K562 (cell line): ENCODE measurements around the gene TRIM37. TPM values are rescaled to one million over a fixed set of nuclear protein-coding genes. Genes with fewer than 3 reads are reported as not detected.

Experiments used
- ATAC-seq: fragments of 200-7000 bp; cut with Tn5 transposase; 3 replicates; pipeline ENCODE4 v1.9.1; 2020; ENCODE audit warnings: moderate library complexity
- BruUV-seq: library from RNA; stranded (reverse); fragments of 400-500 nt; replicated peaks from 2 replicates; lab custom pipeline; 2021; lab: Mats Ljungman, UMichigan
- CTCF ChIA-PET: fragments of 300-600 bp; formaldehyde crosslinking; extraction: SDS; loops from one replicate; lab custom pipeline; 2021; ENCODE audit warnings: low intra/inter-chr PET ratio; lab: Yijun Ruan, JAX
- POLR2A ChIA-PET: fragments of 300-600, 350-650 bp; sonication (Branson Sonifier 250); formaldehyde crosslinking; extraction: SDS; loops from one replicate; lab custom pipeline; 2021; ENCODE audit warnings: antibody characterized with exemption, inconsistent platforms; lab: Yijun Ruan, JAX
- DNase-seq, 4 experiments: peaks; one replicate each; pipeline versions ENCODE4 v3.0.0 to v3.0.0-alpha.2; 2011 to 2018; ENCODE audit warnings: low spot score in 3 of 4, mixed read lengths in 3 of 4; ENCODE audit errors: extremely low read depth in 1 of 4
- FAIRE-seq: peaks from 2 replicates; lab custom pipeline; 2011; peaks lifted over from hg19 to GRCh38; lab: Jason Lieb, UNC
- H2AFZ ChIP-seq: 2 replicates; pipeline ENCODE4 v1.6.0; 2011; ENCODE audit warnings: low read depth, low read length, control low read depth, inconsistent platforms
- H3K27ac ChIP-seq: fragments of 200-600 bp; 3 replicates; pipeline ENCODE4 v1.8.0; 2011; ENCODE audit warnings: low read depth, mild to moderate bottlenecking, control low read depth, inconsistent platforms, low read length, moderate library complexity, mixed read lengths; ENCODE audit errors: extremely low read depth
- H3K27me3 ChIP-seq, 2 experiments: fragments of 300-600 bp in 1 of 2; 2 replicates in 1 of 2; 3 replicates in 1 of 2; pipeline versions ENCODE4 v1.6.0 to v1.8.0; 2011; ENCODE audit warnings: inconsistent platforms in 2 of 2, low read length in 2 of 2, mild to moderate bottlenecking in 1 of 2, mixed read lengths in 1 of 2, moderate library complexity in 1 of 2; ENCODE audit not compliant: control insufficient read depth in 2 of 2, insufficient read depth in 2 of 2
- H3K36me3 ChIP-seq: fragments of 300-600 bp; 3 replicates; pipeline ENCODE4 v1.8.0; 2011; ENCODE audit warnings: mild to moderate bottlenecking, low read length, inconsistent platforms; ENCODE audit not compliant: control insufficient read depth, insufficient read depth
- H3K4me1 ChIP-seq, 2 experiments: fragments of 200-600 bp in 1 of 2; replicated peaks in 1 of 2; 2 replicates in 1 of 2; 3 replicates in 1 of 2; pipeline versions ENCODE4 v1.5.1 to v1.8.0; 2011; ENCODE audit warnings: inconsistent platforms in 2 of 2, low read length in 2 of 2, mild to moderate bottlenecking in 1 of 2, mixed read lengths in 1 of 2, moderate library complexity in 1 of 2; ENCODE audit not compliant: control insufficient read depth in 2 of 2, insufficient read depth in 2 of 2
- H3K4me2 ChIP-seq: 2 replicates; pipeline ENCODE4 v1.6.1; 2011; ENCODE audit warnings: low read length, control low read depth, inconsistent platforms, mixed read lengths; ENCODE audit not compliant: insufficient read depth
- H3K4me3 ChIP-seq: fragments of 200-600 bp; sonication (generic), shearing (Covaris generic); 2 replicates; pipeline ENCODE4 v1.5.1; 2016; ENCODE audit warnings: control low read depth, inconsistent platforms
- H3K79me2 ChIP-seq: fragments of 200-600 bp; 3 replicates; pipeline ENCODE4 v1.8.0; 2011; ENCODE audit warnings: low read length, inconsistent platforms; ENCODE audit not compliant: control insufficient read depth, insufficient read depth
- H3K9ac ChIP-seq, 2 experiments: 2 replicates each; pipeline versions ENCODE4 v1.6.0 to v1.6.1; 2011; ENCODE audit warnings: low read depth in 2 of 2, low read length in 2 of 2, control low read depth in 1 of 2, inconsistent platforms in 1 of 2, mild to moderate bottlenecking in 1 of 2, mixed read lengths in 1 of 2; ENCODE audit not compliant: insufficient read depth in 1 of 2
- H3K9me1 ChIP-seq: one replicate; pipeline ENCODE4 v1.6.0; 2011; ENCODE audit warnings: inconsistent platforms, mild to moderate bottlenecking, low read length, moderate library complexity; ENCODE audit not compliant: control insufficient read depth, insufficient read depth
- H3K9me3 ChIP-seq: replicated peaks from 2 replicates; pipeline ENCODE4 v1.5.1; 2011; ENCODE audit warnings: low read depth, low read length, inconsistent platforms; ENCODE audit not compliant: control insufficient read depth, insufficient read depth
- H4K20me1 ChIP-seq: replicated peaks from 2 replicates; pipeline ENCODE4 v1.6.1; 2011; ENCODE audit warnings: low read length, inconsistent platforms, mixed read lengths; ENCODE audit not compliant: control insufficient read depth, insufficient read depth
- MEF2D ChIP-seq: conservative IDR thresholded peaks from 2 replicates; pipeline ENCODE4 v1.6.1; 2016; ENCODE audit warnings: low read depth, missing genetic modification characterization, missing compliant biosample characterization
- PHTF2 ChIP-seq: fragments of 250-450 bp; sonication (Bioruptor Pico); IDR thresholded peaks from 2 replicates; pipeline ENCODE4 v1.5.0; 2021; ENCODE audit warnings: mild to moderate bottlenecking
- POLR2A ChIP-seq: fragments of 450-650 bp; conservative IDR thresholded peaks from 2 replicates; pipeline ENCODE4 v1.6.1; 2016
- RBBP5 ChIP-seq: fragments of 200-600 bp; sonication (generic); IDR thresholded peaks from 2 replicates; pipeline ENCODE4 v1.6.1; 2012; ENCODE audit warnings: borderline replicate concordance, mild to moderate bottlenecking, low read length, control low read depth, inconsistent platforms; ENCODE audit not compliant: insufficient read depth, poor library complexity, severe bottlenecking
- RBM22 ChIP-seq: fragments of 200-400 bp; formaldehyde crosslinking; IDR thresholded peaks from 2 replicates; pipeline ENCODE4 v1.6.1; 2018; ENCODE audit warnings: low read length, low read depth; ENCODE audit not compliant: poor library complexity, severe bottlenecking
- RUNX1 ChIP-seq: sonication (generic); IDR thresholded peaks from 2 replicates; pipeline ENCODE4 v1.6.1; 2016; ENCODE audit warnings: antibody characterized with exemption, low read depth
- ZNF316 ChIP-seq: fragments of 450-650 bp; IDR thresholded peaks from 2 replicates; pipeline ENCODE4 v1.6.1; 2016
- ZNF384 ChIP-seq: IDR thresholded peaks from 2 replicates; pipeline ENCODE4 v1.6.1; 2012; ENCODE audit warnings: low read depth, low read length, improper control_type of control experiment
- WGBS: fragments of 100-300 bp; shearing (Covaris generic); methylation state at CpG from one replicate; pipeline ENCODE4 v1.1.6; 2016; ENCODE audit warnings: low coverage, mixed read lengths; ENCODE audit not compliant: insufficient coverage; ENCODE audit errors: missing lambda C conversion rate; 5-methylcytosine and 5-hydroxymethylcytosine counted together
- in situ Hi-C: fragments of 300-500 bp; cut with MboI; formaldehyde crosslinking; loops from 4 replicates; pipeline ENCODE4 v1.15.0; 2018; ENCODE audit warnings: inconsistent platforms, mixed read lengths
- intact Hi-C: fragments of 100-400 bp; cut with micrococcal nuclease; formaldehyde crosslinking; loops from 2 replicates; pipeline ENCODE4 v1.14.2; 2022
- polyA plus RNA-seq, 8 experiments: library from polyadenylated mRNA; depleted of rRNA in 4 of 8; stranded (reverse) in 5 of 8; unstranded in 3 of 8; fragments of >200 nt; fragmentation: Nextera tagmentation in 2 of 8; fragmentation: Illumina TruSeq in 1 of 8; extraction: Ambion mirVana in 2 of 8; extraction: Trizol in 1 of 8; gene quantifications; 2 replicates each; pipeline versions ENCODE4 v1.2.1 to v1.2.3, GENCODE V29; 2011 to 2014; ENCODE audit warnings: inconsistent platforms in 1 of 8, missing spikeins in 1 of 8
- total RNA-seq, 7 experiments: library from RNA; depleted of rRNA in 6 of 7; stranded (reverse); fragments of >200 nt in 6 of 7; fragmentation: Illumina TruSeq in 2 of 7; extraction: Trizol in 2 of 7; gene quantifications; 2 replicates each; pipeline versions ENCODE4 v1.2.1 to v1.2.3, GENCODE V29; 2011 to 2021; ENCODE audit warnings: low replicate concordance in 1 of 7

TRIM37 gene
- total and polyA plus RNA-seq, 9 of the 15 experiments (the other 6 are each of a cell fraction or from before 2014, with no cell fraction given): 4.5 to 31.4 (median 23.8) TPM

GRCh38 chr17:59151006-59151405 lies 44.3 kb upstream of the TRIM37 start:
- POLR2A ChIA-PET: interaction anchor here (2.1 kb wide), 1 partner anchor 8 kb away, joined by 6 read pairs; no protein-coding TSS in a partner anchor
- intact Hi-C loops: no loop called here
- FAIRE-seq (no peak), ATAC-seq (no peak), DNase-seq (no peak)
- H3K79me2 ChIP-seq: peaks cover 93% of the 10 kb centered on the region
- peaks cover 8 to 14% of the 10 kb centered on the region in 2 experiments; a peak in 4 of 5 replicates for H3K4me1 ChIP-seq
- peak overlapping the region in 1 of 2 experiments; percentile 92; a peak in 1 of 4 replicates for H3K9ac ChIP-seq
- H3K9me3 ChIP-seq: no peaks in the 10 kb centered on the region
- no peaks in the 10 kb centered on the region for H3K9me1 ChIP-seq
- in situ Hi-C loops: no loop called here
- H3K27me3 ChIP-seq: no peaks in the 10 kb centered on the region
- no peak overlapping the region for H3K4me3 ChIP-seq
- no peaks in the 10 kb centered on the region for H4K20me1 ChIP-seq
- no peak for TF ChIP-seq MEF2D (tag)
- TF ChIP-seq POLR2A: no peak
- no peak for TF ChIP-seq PHTF2 (CRISPR knock-in tag)
- TF ChIP-seq RBBP5: no peak
- no peak for TF ChIP-seq ZNF384
- TF ChIP-seq ZNF316: no peak
- no peak for TF ChIP-seq RBM22
- TF ChIP-seq RUNX1: no peak
- H2AFZ ChIP-seq: no peak overlapping the region
- CTCF ChIA-PET: no interaction called here
- 56% methylated on average over 5 of the region's 5 CpGs for WGBS
- H3K27ac ChIP-seq: no peak overlapping the region
- peak overlapping the region; percentile 29; the same call in 1 of the 2 replicates for H3K4me2 ChIP-seq
- no TSS peak for BruUV-seq
- H3K36me3 ChIP-seq: peaks cover 15% of the 10 kb centered on the region; the same call in 2 of the 3 replicates
